GM12875 (cell line): ENCODE results near the gene RORB.

Experiments used
- H3K4me3 ChIP-seq: one replicate; pipeline ENCODE4 v1.5.1; 2011; ENCODE audit warnings: low read depth, low read length, control low read depth
- CTCF ChIP-seq: IDR thresholded peaks from 2 replicates; pipeline ENCODE4 v1.5.1; 2011; ENCODE audit warnings: low read depth, mild to moderate bottlenecking, control low read depth, inconsistent platforms, low read length, moderate library complexity, borderline replicate concordance; ENCODE audit not compliant: insufficient read depth

Gene RORB

GRCh38 chr9:74576176-74576575 lies 79.0 kb downstream of the RORB start:
- TF ChIP-seq CTCF = no peak
- H3K4me3 ChIP-seq = no peak overlapping the region

GRCh38 chr9:74577956-74578355 lies 80.8 kb downstream of the RORB start:
- TF ChIP-seq CTCF = peak; percentile 20; the same call in 1 of the 2 replicates
- no peak overlapping the region for H3K4me3 ChIP-seq

DNA sequence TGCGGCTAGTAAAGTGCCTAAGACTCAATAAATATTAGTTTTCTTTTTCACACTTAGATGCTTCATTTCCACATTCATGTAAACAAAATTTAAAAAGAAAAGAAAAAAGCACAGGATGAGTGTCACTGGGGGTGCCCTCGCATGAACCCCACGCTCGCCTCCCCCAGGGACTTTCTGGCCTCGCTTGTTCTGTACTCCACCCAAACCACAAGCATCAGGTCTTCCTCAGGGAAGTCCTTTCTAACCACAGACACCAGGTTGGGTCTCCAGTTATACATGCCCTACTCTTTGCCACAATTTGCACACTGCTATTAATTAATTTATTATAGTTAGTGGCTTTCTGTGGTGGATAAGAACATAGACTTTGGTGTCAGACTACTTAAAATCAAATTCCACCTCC lies 92.4 kb downstream of the RORB start:
- no peak for TF ChIP-seq CTCF
- no peak overlapping the region for H3K4me3 ChIP-seq

DNA sequence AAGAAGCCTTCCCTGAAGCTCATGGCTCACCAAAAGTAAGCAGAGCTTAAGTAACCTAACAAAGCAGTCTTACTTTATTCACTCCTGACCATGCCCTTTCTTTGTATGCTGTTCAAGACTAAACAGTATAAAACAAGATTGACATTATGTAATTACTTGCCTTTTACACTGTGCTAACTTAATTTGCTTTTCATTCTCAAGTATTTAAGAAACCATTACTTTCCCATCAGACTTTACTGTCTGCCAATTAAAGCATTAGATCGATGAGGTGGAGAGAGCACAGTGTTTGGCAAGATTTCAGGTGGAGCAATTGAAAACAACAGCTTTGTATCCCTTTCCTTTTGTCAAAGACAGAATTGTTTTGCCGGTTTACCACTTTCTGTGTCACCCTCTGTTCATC lies 98.2 kb downstream of the RORB start:
- TF ChIP-seq CTCF = no peak

GRCh38 chr9:74598874-74599273 lies 101.7 kb downstream of the RORB start:
- no peak for TF ChIP-seq CTCF

More for the DNA sequence above, 98.2 kb downstream of the RORB start:
- H3K4me3 ChIP-seq = no peak overlapping the region

DNA sequence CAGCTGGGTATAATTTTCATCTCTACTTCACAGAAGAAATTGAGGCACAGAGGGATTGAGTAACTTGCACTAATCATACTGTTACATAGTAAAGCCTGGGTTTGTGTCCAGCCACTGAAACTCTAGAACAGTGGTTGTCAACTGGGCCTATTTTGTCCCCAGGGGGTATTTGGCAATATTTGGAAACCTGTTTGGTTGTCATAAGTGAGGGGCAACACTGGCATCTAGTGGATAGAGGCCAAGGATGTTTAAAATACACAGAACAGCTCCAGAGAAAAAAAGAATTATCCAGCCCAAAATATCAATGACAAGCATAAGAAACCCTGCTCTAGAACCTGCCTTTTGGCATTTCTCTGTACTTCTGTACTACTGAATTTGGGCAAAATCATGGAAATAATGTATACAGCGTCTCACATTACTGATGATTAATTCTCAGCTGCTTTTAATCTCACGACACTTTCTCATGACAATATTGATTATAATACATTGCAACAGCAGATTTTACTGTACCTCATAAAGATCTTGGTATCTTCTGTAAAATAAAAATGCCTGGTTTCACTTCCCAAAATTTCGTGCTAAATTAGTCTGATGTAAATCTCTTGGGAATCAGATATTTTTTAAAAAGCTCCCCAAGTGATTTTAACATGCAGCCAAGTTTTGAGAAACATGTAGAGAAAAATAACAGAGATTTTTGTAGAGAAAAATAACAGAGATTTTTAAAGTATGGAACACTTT lies 112.7 kb downstream of the RORB start:
- H3K4me3 ChIP-seq = no peak overlapping the region
- no peak for TF ChIP-seq CTCF

More at GRCh38 chr9:74598874-74599273, 101.7 kb downstream of the RORB start:
- H3K4me3 ChIP-seq = no peak overlapping the region

DNA sequence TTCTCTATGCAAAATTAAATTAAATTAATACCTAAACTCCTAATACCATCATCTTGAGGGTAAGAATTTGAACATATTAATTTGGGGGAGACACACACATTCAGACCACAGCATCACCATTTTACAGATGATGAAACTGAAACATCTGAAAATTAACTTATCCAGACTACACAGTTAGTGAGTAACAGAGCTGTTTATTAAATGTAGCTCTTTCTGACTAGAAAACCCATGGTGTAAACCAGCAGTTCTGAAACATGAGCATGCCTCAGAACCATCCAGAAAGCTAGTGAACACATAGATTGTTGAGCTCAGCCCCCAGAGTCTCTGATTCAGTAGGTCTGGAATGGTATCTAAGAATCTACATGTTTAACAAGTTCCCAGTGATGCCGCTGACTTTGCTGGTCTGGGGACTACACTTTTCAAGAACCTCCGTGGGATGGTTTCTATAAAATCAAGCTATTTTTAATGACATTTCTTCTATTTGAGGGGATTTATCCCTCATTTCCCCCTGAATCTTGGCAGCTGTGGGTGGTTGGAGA lies 113.5 kb downstream of the RORB start:
- no peak for TF ChIP-seq CTCF
- no peak overlapping the region for H3K4me3 ChIP-seq
